Spleen (tissue), 7 donors: Measurements from ENCODE around the gene RAB11FIP5.

Source experiments
- POLR2A ChIP-seq, 3 donors: fragments of 450-650 bp; IDR thresholded peaks; one replicate each; pipeline ENCODE4 v1.5.1; 2017; ENCODE audit warnings: antibody characterized with exemption in 3 of 3, mild to moderate bottlenecking in 1 of 3
- TF ChIP-seq, protein P1 (sequence below), 11 experiments: fragments of 200-600 bp in 7 of 11; fragments of 450-650 bp in 4 of 11; sonication (generic) in 4 of 11; IDR thresholded peaks in 8 of 11; conservative IDR thresholded peaks in 3 of 11; 1 replicate in 7 of 11; 2 replicates in 4 of 11; pipeline versions ENCODE4 v1.4.0 to v1.8.0; 2016 to 2021; ENCODE audit warnings: antibody characterized with exemption in 11 of 11, inconsistent platforms in 4 of 11, mild to moderate bottlenecking in 1 of 11
- donor health status: DM: no; HTN: no; CAD: no; lungs with moderate emphysema.
- donor health status: DM: no; HTN: no; CAD: no.
- donor health status: DM: no; HTN: no; CAD: no.

DNA sequence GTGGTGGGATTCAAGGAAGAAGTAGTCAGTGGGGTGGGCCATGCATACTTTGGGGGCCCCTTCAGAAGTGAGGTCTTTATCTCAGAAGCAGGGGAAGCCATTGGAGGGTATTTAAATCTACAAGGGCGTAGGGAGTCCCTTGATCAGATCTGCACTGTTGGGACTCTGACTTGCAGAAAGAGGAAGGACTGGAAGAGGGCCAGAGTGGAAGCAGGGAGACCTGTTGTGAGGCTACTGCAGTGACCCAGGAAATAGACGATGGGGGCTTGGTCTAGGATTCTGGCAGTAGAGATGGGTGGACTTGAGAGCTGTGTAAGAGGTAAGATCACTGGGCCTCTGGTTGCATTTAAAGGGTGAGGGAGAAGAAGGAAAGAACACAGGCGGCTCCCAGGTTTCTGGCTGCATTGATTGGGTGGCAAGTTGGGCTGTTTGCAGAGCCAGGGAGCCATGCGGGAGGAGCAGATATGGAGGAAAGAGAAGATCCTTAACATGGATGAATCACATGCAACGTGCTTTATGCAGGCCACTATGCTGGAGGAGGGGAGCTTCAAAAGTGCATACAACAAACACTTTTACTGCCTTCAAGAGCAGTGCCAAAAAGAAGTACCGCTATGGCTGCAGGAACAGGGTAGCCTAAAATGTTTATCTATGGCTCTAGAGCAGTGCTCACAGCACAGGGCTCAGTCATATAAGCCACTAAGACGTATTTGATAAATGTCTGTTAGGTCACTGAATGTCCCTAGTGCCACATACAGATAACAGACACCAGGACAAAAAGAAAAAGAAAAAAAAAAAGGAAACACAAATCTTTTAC is 43.5 kb downstream of the RAB11FIP5 start:
- TF ChIP-seq, protein P1, sequence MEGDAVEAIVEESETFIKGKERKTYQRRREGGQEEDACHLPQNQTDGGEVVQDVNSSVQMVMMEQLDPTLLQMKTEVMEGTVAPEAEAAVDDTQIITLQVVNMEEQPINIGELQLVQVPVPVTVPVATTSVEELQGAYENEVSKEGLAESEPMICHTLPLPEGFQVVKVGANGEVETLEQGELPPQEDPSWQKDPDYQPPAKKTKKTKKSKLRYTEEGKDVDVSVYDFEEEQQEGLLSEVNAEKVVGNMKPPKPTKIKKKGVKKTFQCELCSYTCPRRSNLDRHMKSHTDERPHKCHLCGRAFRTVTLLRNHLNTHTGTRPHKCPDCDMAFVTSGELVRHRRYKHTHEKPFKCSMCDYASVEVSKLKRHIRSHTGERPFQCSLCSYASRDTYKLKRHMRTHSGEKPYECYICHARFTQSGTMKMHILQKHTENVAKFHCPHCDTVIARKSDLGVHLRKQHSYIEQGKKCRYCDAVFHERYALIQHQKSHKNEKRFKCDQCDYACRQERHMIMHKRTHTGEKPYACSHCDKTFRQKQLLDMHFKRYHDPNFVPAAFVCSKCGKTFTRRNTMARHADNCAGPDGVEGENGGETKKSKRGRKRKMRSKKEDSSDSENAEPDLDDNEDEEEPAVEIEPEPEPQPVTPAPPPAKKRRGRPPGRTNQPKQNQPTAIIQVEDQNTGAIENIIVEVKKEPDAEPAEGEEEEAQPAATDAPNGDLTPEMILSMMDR (IDR thresholded peaks at IDR 0.05 in 8 of 11, conservative IDR thresholded peaks at IDR 0.05 in 3 of 11), result no peak
- TF ChIP-seq POLR2A (IDR thresholded peaks at IDR 0.05), result no peak
